GM12892 (cell line): ENCODE data around the gene KLHL15.

Experiments
- POLR2A ChIP-seq: IDR thresholded peaks from 2 replicates; pipeline ENCODE4 v1.6.1; 2011; ENCODE audit warnings: low read depth, low read length, control low read depth
- POLR2AphosphoS5 ChIP-seq: IDR thresholded peaks from 2 replicates; pipeline ENCODE4 v1.6.1; 2011; ENCODE audit warnings: low read depth, low read length, control low read depth

GRCh38 chrX:23981222-23981621 lies 45.8 kb downstream of the KLHL15 start:
- no peak for TF ChIP-seq POLR2A
- no peak for TF ChIP-seq POLR2AphosphoS5
